ENCODE results near the gene TYW5. TPM values are rescaled to one million over a fixed set of nuclear protein-coding genes. Genes with fewer than 3 reads are reported as not detected.

TYW5 gene
- total and polyA plus RNA-seq, 2 of the 13 experiments (the other 11 are each of a cell fraction or from before 2014, with no cell fraction given), result 8.3 to 14.6 TPM

DNA sequence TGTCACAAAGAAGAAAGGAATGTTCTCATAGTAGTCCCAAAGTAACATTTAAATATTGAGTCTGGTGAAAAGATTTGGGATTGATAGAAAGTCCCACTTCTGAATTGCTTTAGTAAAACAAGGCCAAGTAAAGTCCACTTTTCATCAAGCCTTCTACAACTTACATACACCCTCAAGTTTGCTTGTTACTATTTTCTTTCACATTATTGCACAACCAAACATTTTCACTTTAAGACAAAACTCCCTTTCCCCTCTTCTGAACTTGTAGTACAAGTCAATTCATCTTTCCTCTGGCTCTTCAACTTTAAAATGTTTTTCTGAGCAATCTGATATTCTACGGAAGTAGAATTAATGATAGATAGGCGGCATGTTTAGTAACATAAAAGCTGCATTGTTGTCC lies 11.1 kb upstream of the TYW5 start:
- no peaks in the 10 kb centered on the region for H3K79me2 ChIP-seq (ENCODE audit: insufficient read depth, low read length)
- no peak overlapping the region for H3K27ac ChIP-seq (ENCODE audit: extremely low read length, insufficient read depth, low read length)
- TF ChIP-seq RBFOX2 (IDR thresholded peaks at IDR 0.05; ENCODE audit: low read depth, low read length), result 0 out of 2 replicates have a peak, but pooled peaks have one; percentile 20
- peak; percentile 54; the same call in 1 of the 2 replicates for TF ChIP-seq CEBPB (IDR thresholded peaks at IDR 0.05; ENCODE audit: borderline replicate concordance, low read depth, low read length)
- no peak for TF ChIP-seq ZSCAN5A (CRISPR knock-in tag; IDR thresholded peaks at IDR 0.05; ENCODE audit: borderline replicate concordance)
- in situ Hi-C loops (cut with HindIII; ENCODE audit: extremely low pct_ligation_motif_present, low pct_unique_long_range_greater_than_20kb), result loop anchor here (25.0 kb wide), 1 partner anchor 846 kb away; the partner anchor contains the start of gene BZW1
- intact Hi-C loops (cut with micrococcal nuclease; ENCODE audit: unreplicated experiment), result no loop called here
- FAIRE-seq, result no peak
- H3K4me3 ChIP-seq (replicated peaks in 1 of 3; ENCODE audit: insufficient read depth in 1 of 3, low read depth in 2 of 3, low read length in 3 of 3), result no peak overlapping the region
- H3K4me1 ChIP-seq (ENCODE audit: insufficient read depth, low read length), result no peaks in the 10 kb centered on the region
- 0 out of 2 replicates have a peak, but pooled peaks cover 2% of the 10 kb centered on the region for H4K20me1 ChIP-seq (ENCODE audit: insufficient read depth, low read length)
- H3K9me3 ChIP-seq (ENCODE audit: low read length), result no peaks in the 10 kb centered on the region
- H3K9ac ChIP-seq (ENCODE audit: insufficient read depth, low read depth, low read length), result no peak overlapping the region
- POLR2A ChIA-PET, result no interaction called here
- BruUV-seq (replicated peaks), result no TSS peak
- WGBS (ENCODE audit: low lambda C conversion rate), result over 99% methylated on average over 2 of the region's 2 CpGs
- no peak overlapping the region for H3K4me2 ChIP-seq (ENCODE audit: low read depth, low read length)
- DNase-seq (ENCODE audit: low spot score), result no peak
- CTCF ChIA-PET (ENCODE audit: low intra/inter-chr PET ratio, low total read pairs), result no interaction called here
- no peak for ATAC-seq
- no peak overlapping the region for H2AFZ ChIP-seq (ENCODE audit: low read length)
- peaks cover 9 to 36% of the 10 kb centered on the region in 2 experiments for H3K36me3 ChIP-seq (replicated peaks in 1 of 2; ENCODE audit: control insufficient read depth in 1 of 2, insufficient read depth in 2 of 2, low read length in 2 of 2)
- no peaks in the 10 kb centered on the region for H3K27me3 ChIP-seq (ENCODE audit: control insufficient read depth in 1 of 2, insufficient read depth in 2 of 2, low read length in 2 of 2)

DNA sequence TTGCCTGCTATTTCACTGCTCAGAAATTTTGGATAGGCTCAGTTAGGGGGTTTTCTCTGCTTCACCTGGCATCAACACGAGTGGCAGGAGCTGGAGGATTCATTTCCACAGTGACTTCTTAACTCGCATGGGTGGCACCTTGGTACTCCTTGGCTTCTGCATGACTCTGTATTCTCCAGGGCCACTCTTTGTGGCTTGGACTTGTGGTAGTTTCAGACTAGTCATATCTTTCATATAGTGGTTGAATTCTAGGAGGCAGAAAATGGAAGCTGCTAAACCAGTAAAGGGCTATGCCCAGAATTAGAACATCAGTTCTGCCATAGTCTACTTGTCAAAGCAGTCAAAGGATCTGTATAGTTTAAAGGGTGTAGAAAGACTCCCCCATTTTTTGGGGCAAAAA lies 6.9 kb upstream of the TYW5 start:
- H3K27me3 ChIP-seq (ENCODE audit: control insufficient read depth in 1 of 2, insufficient read depth in 2 of 2, low read length in 2 of 2), result no peaks in the 10 kb centered on the region
- peaks cover 10 to 74% of the 10 kb centered on the region in 2 experiments for H3K36me3 ChIP-seq (replicated peaks in 1 of 2; ENCODE audit: control insufficient read depth in 1 of 2, insufficient read depth in 2 of 2, low read length in 2 of 2)
- H4K20me1 ChIP-seq (ENCODE audit: insufficient read depth, low read length), result peaks cover 9% of the 10 kb centered on the region; the same call in 1 of the 2 replicates
- peaks cover 15% of the 10 kb centered on the region for H3K79me2 ChIP-seq (ENCODE audit: insufficient read depth, low read length)
- H3K4me2 ChIP-seq (ENCODE audit: low read depth, low read length), result no peak overlapping the region
- no TSS peak for BruUV-seq (replicated peaks)
- intact Hi-C loops (cut with micrococcal nuclease; ENCODE audit: unreplicated experiment) (no loop called here), in situ Hi-C loops (cut with HindIII; ENCODE audit: extremely low pct_ligation_motif_present, low pct_unique_long_range_greater_than_20kb) (loop anchor here (25.0 kb wide), 1 partner anchor 850 kb away; the partner anchor contains the start of gene BZW1)
- TF ChIP-seq ZFP82 (CRISPR knock-in tag; IDR thresholded peaks at IDR 0.05; ENCODE audit: borderline replicate concordance), result no peak
- TF ChIP-seq MYC (CRISPR knock-in tag; IDR thresholded peaks at IDR 0.05; ENCODE audit: borderline replicate concordance), result no peak
- TF ChIP-seq FOSL1 (CRISPR knock-in tag; IDR thresholded peaks at IDR 0.05; ENCODE audit: borderline replicate concordance), result no peak
- TF ChIP-seq KDM5B (CRISPR knock-in tag; IDR thresholded peaks at IDR 0.05; ENCODE audit: borderline replicate concordance), result no peak
- TF ChIP-seq ZNF296 (CRISPR knock-in tag; conservative IDR thresholded peaks at IDR 0.05), result no peak
- H3K4me3 ChIP-seq (replicated peaks in 1 of 3; ENCODE audit: insufficient read depth in 1 of 3, low read depth in 2 of 3, low read length in 3 of 3), result no peak overlapping the region
- H3K9me3 ChIP-seq (ENCODE audit: low read length), result no peaks in the 10 kb centered on the region
- H3K9ac ChIP-seq (ENCODE audit: insufficient read depth, low read depth, low read length), result no peak overlapping the region
- POLR2A ChIA-PET, result no interaction called here
- WGBS (ENCODE audit: low lambda C conversion rate), result 98% methylated on average over 2 of the region's 2 CpGs
- ATAC-seq (no peak), FAIRE-seq (no peak), DNase-seq (ENCODE audit: low spot score) (no peak)
- no peak overlapping the region for H3K27ac ChIP-seq (ENCODE audit: extremely low read length, insufficient read depth, low read length)
- CTCF ChIA-PET (ENCODE audit: low intra/inter-chr PET ratio, low total read pairs), result no interaction called here
- H3K4me1 ChIP-seq (ENCODE audit: insufficient read depth, low read length), result peaks cover 18% of the 10 kb centered on the region
- no peak overlapping the region for H2AFZ ChIP-seq (ENCODE audit: low read length)
